ENCODE measurements around the gene CH25H. TPM values are rescaled to one million over a fixed set of nuclear protein-coding genes. Genes with fewer than 3 reads are reported as not detected.

Gene CH25H
- total and polyA plus RNA-seq, 10 of the 15 experiments (the other 5 are each of a cell fraction or from before 2014, with no cell fraction given) = not detected

DNA sequence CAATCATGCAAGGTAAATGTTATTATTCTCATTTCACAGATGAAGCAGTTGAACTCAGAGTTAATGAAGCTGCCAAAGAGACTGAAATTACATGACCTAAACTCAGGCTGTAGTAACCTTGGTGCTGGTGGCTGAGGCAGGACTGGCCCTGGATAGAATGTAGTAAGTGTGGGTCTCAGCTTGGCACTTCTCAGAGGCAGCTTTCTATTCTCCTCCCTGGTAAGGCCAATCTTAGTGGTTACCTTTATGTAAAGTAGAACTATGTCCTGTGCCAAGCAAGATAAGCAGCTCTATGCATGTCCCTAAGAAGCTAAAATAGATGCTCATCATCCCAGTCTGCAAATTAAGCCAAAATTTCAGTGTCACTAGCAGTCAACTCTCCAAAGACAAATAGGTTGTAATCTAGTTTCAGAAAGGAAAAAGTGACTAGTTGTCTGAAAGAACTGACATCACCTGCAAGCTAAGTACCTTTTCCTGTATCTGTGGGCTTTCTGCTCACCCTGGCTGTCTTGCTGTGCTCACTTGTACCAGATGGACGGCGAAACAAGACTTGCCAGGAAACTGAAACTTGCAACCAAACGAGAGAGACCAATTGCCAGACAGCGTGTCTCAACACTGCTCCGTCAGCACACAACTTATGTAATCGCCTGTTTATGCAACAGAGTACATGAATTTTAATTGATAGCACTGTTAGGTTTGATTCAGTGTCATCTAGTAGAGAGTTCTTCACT lies 43.7 kb downstream of the CH25H start:
- intact Hi-C loops (cut with micrococcal nuclease; ENCODE audit: unreplicated experiment) = no loop called here
- peak; percentile 99 for FAIRE-seq
- CTCF ChIA-PET = interaction anchor here (0.8 to 1.5 kb wide), 5 partner anchors 14 to 50 kb away, joined by 3 to 4 read pairs (median 3); partner anchors contain the start of gene CH25H
- TF ChIP-seq STAT1 (conservative IDR thresholded peaks at IDR 0.05) = no peak
- TF ChIP-seq ELK1 (IDR thresholded peaks at IDR 0.05; ENCODE audit: low read depth, low read length) = no peak
- TF ChIP-seq, protein P1, sequence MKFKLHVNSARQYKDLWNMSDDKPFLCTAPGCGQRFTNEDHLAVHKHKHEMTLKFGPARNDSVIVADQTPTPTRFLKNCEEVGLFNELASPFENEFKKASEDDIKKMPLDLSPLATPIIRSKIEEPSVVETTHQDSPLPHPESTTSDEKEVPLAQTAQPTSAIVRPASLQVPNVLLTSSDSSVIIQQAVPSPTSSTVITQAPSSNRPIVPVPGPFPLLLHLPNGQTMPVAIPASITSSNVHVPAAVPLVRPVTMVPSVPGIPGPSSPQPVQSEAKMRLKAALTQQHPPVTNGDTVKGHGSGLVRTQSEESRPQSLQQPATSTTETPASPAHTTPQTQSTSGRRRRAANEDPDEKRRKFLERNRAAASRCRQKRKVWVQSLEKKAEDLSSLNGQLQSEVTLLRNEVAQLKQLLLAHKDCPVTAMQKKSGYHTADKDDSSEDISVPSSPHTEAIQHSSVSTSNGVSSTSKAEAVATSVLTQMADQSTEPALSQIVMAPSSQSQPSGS (IDR thresholded peaks at IDR 0.05; ENCODE audit: low read length) = peak; percentile 86
- TF ChIP-seq POLR2AphosphoS5 (IDR thresholded peaks at IDR 0.05; ENCODE audit: low read length) = no peak
- TF ChIP-seq BMI1 (IDR thresholded peaks at IDR 0.05; ENCODE audit: borderline replicate concordance) = no peak
- no peak for TF ChIP-seq SMC3 (IDR thresholded peaks at IDR 0.05; ENCODE audit: borderline replicate concordance, low read length)
- TF ChIP-seq DPF2 (IDR thresholded peaks at IDR 0.05) = 0 out of 2 replicates have a peak, but pooled peaks have one; percentile 18
- TF ChIP-seq TCF12 (IDR thresholded peaks at IDR 0.05; ENCODE audit: low read depth, low read length) = no peak
- no peak for TF ChIP-seq SIN3A (IDR thresholded peaks at IDR 0.05; ENCODE audit: low read depth, low read length)
- no peak for TF ChIP-seq KLF5 (IDR thresholded peaks at IDR 0.05; ENCODE audit: partially characterized antibody)
- TF ChIP-seq ATF7 (IDR thresholded peaks at IDR 0.05; ENCODE audit: low read depth) = peak; percentile 89
- TF ChIP-seq BCL11A (IDR thresholded peaks at IDR 0.05; ENCODE audit: low read depth, low read length) = 0 out of 2 replicates have a peak, but pooled peaks have one; percentile 47
- peak; percentile 56 for TF ChIP-seq CREM (IDR thresholded peaks at IDR 0.05; ENCODE audit: low read depth)
- TF ChIP-seq ZBTB4 (CRISPR knock-in tag; IDR thresholded peaks at IDR 0.05) = no peak
- 0 out of 2 replicates have a peak, but pooled peaks have one; percentile 49 for TF ChIP-seq CBX5 (IDR thresholded peaks at IDR 0.05; ENCODE audit: low read depth)
- TF ChIP-seq ZNF274 (IDR thresholded peaks at IDR 0.05; ENCODE audit: insufficient read depth, insufficient read length) = no peak

More for the DNA sequence above, 43.7 kb downstream of the CH25H start:
- POLR2A ChIA-PET = interaction anchor here (0.7 kb wide), 1 partner anchor 174 kb away, joined by 3 read pairs; no protein-coding TSS in a partner anchor
- H3K27me3 ChIP-seq (replicated peaks in 1 of 2; ENCODE audit: control insufficient read depth in 2 of 2, insufficient read depth in 2 of 2, low read length in 1 of 2) = no peaks in the 10 kb centered on the region
- H2AFZ ChIP-seq (ENCODE audit: control insufficient read depth, low read depth, low read length) = peak overlapping the region; percentile 41
- H3K27ac ChIP-seq (ENCODE audit: control insufficient read depth, insufficient read depth) = no peak overlapping the region
- no TSS peak for BruUV-seq (replicated peaks)
- ATAC-seq (peak; percentile 99), DNase-seq (ENCODE audit: low read depth, low spot score) (peak; percentile 76)
- SMC1A ChIA-PET (ENCODE audit: uncharacterized antibody, unreplicated experiment) = interaction anchor here (0.7 to 1.7 kb wide), 13 partner anchors 11 to 227 kb away, joined by 3 to 7 read pairs (median 3); partner anchors contain the start of gene CH25H
- H3K9me3 ChIP-seq (replicated peaks; ENCODE audit: control insufficient read depth, insufficient read depth, low read length) = no peaks in the 10 kb centered on the region
- peak overlapping the region; percentile 68 for H3K4me2 ChIP-seq (ENCODE audit: control insufficient read depth, insufficient read depth)
- H3K4me1 ChIP-seq (ENCODE audit: control insufficient read depth, insufficient read depth, low read length) = peaks cover 26% of the 10 kb centered on the region
- H3K4me3 ChIP-seq = peak overlapping the region; percentile 43; the same call in 1 of the 2 replicates
- H3K36me3 ChIP-seq (ENCODE audit: control insufficient read depth in 2 of 2, insufficient read depth in 2 of 2, low read length in 1 of 2) = no peaks in the 10 kb centered on the region
- no peaks in the 10 kb centered on the region for H3K79me2 ChIP-seq (ENCODE audit: control insufficient read depth, insufficient read depth, low read length)
- WGBS (ENCODE audit: insufficient coverage, insufficient replicate concordance, low lambda C conversion rate, missing lambda C conversion rate) = 2% methylated on average over 6 of the region's 6 CpGs
- in situ Hi-C loops (cut with MboI) = no loop called here
- RAD21 ChIA-PET (ENCODE audit: unreplicated experiment) = interaction anchor here (0.6 to 2.3 kb wide), 6 partner anchors 52 to 228 kb away, joined by 3 to 7 read pairs (median 3); no protein-coding TSS in a partner anchor
- no peaks in the 10 kb centered on the region for H4K20me1 ChIP-seq (ENCODE audit: control insufficient read depth, insufficient read depth)
- H3K9ac ChIP-seq (ENCODE audit: control insufficient read depth, insufficient read depth, low read length) = no peak overlapping the region
